Testis (tissue), 2 donors: Measurements from ENCODE around the gene BAX.

Experiments
- POLR2A ChIP-seq: fragments of 450-650 bp; IDR thresholded peaks from one replicate; pipeline ENCODE4 v1.6.1; 2017; ENCODE audit warnings: antibody characterized with exemption, mild to moderate bottlenecking, moderate library complexity
- TF ChIP-seq, protein P1 (sequence below), 3 experiments: fragments of 450-650 bp in 2 of 3; fragments of 200-600 bp in 1 of 3; sonication (generic) in 1 of 3; IDR thresholded peaks; one replicate each; pipeline ENCODE4 v1.5.1; 2016 to 2019; ENCODE audit warnings: antibody characterized with exemption in 3 of 3, mild to moderate bottlenecking in 2 of 3, moderate library complexity in 1 of 3

DNA sequence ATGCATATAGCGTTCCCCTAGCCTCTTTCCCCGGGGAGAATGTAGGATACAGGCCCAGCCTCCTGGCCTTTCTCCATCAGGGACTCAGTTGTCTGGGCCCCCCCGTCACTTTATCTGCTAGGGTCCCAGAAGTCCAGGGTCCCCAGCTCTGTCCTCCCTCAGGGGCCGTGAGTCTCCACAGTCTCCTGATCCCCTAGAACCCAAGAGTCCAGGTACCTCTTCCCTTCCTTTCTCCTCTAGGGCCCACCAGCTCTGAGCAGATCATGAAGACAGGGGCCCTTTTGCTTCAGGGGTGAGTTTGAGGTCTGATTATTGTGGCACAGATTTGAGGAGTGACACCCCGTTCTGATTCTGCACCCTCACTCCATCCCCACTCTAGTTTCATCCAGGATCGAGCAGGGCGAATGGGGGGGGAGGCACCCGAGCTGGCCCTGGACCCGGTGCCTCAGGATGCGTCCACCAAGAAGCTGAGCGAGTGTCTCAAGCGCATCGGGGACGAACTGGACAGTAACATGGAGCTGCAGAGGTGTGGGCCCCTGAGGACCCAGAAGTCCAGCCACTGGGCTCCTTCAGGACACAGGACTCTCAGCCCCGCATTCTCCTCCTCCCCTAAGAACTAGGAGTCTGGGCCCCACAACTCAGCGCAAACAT lies 758 bp downstream of the BAX start:
- TF ChIP-seq, protein P1, sequence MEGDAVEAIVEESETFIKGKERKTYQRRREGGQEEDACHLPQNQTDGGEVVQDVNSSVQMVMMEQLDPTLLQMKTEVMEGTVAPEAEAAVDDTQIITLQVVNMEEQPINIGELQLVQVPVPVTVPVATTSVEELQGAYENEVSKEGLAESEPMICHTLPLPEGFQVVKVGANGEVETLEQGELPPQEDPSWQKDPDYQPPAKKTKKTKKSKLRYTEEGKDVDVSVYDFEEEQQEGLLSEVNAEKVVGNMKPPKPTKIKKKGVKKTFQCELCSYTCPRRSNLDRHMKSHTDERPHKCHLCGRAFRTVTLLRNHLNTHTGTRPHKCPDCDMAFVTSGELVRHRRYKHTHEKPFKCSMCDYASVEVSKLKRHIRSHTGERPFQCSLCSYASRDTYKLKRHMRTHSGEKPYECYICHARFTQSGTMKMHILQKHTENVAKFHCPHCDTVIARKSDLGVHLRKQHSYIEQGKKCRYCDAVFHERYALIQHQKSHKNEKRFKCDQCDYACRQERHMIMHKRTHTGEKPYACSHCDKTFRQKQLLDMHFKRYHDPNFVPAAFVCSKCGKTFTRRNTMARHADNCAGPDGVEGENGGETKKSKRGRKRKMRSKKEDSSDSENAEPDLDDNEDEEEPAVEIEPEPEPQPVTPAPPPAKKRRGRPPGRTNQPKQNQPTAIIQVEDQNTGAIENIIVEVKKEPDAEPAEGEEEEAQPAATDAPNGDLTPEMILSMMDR (IDR thresholded peaks at IDR 0.05) = no peak
- TF ChIP-seq POLR2A = no peak
